B cell (primary cell): ENCODE results near the gene IL25. TPM values are rescaled to one million over a fixed set of nuclear protein-coding genes. Genes with fewer than 3 reads are reported as not detected.

ENCODE experiments used
- ATAC-seq: fragments of 200-7000 bp; cut with Tn5 transposase; one replicate; pipeline ENCODE4 v1.10.0; 2021; ENCODE audit warnings: low read depth, mild to moderate bottlenecking, moderate number of reproducible peaks, moderate library complexity
- CTCF ChIA-PET: fragments of 350-600 bp; sonication (Branson Sonifier 250); formaldehyde crosslinking; loops from one replicate; lab custom pipeline; 2021; ENCODE audit warnings: antibody characterized with exemption, inconsistent platforms; lab: Charles Lee
- POLR2A ChIA-PET: fragments of 350-600 bp; sonication (Branson Sonifier 250); formaldehyde crosslinking; loops from one replicate; lab custom pipeline; 2021; ENCODE audit warnings: antibody characterized with exemption; lab: Charles Lee
- DNase-seq: peaks from one replicate; pipeline ENCODE4 v3.0.0; 2013
- H2AFZ ChIP-seq: 2 replicates; pipeline ENCODE4 v1.6.1; 2012; ENCODE audit warnings: mild to moderate bottlenecking, low read depth, low read length; ENCODE audit not compliant: insufficient read depth, poor library complexity, severe bottlenecking
- H3K27ac ChIP-seq, 2 donors: 1 replicate in 1 of 2; 2 replicates in 1 of 2; pipeline ENCODE4 v1.5.1; 2012 to 2013; ENCODE audit warnings: low read length in 2 of 2, mild to moderate bottlenecking in 2 of 2, moderate library complexity in 1 of 2
- H3K27me3 ChIP-seq, 4 experiments: fragments of 200-600 bp in 1 of 4; sonication (generic) in 1 of 4; replicated peaks in 1 of 4; 1 replicate in 2 of 4; 2 replicates in 2 of 4; pipeline versions ENCODE4 v1.6.1 to v1.7.0; 2013 to 2016; ENCODE audit warnings: low read length in 3 of 4, mild to moderate bottlenecking in 2 of 4, mixed read lengths in 1 of 4, moderate library complexity in 1 of 4; ENCODE audit not compliant: insufficient read depth in 4 of 4, control insufficient read depth in 3 of 4; ENCODE audit errors: control extremely low read depth in 1 of 4
- H3K36me3 ChIP-seq, 2 experiments: replicated peaks in 1 of 2; 1 replicate in 1 of 2; 2 replicates in 1 of 2; pipeline versions ENCODE4 v1.6.1 to v1.7.1; 2013; ENCODE audit warnings: low read length in 1 of 2; ENCODE audit not compliant: insufficient read depth in 2 of 2, control insufficient read depth in 1 of 2; ENCODE audit errors: control extremely low read depth in 1 of 2, extremely low read depth in 1 of 2
- H3K4me1 ChIP-seq, 2 donors: fragments of 200-600 bp in 1 of 2; sonication (generic) in 1 of 2; 1 replicate in 1 of 2; 2 replicates in 1 of 2; pipeline versions ENCODE4 v1.5.1 to v1.6.1; 2013 to 2017; ENCODE audit warnings: low read length in 2 of 2; ENCODE audit not compliant: control insufficient read depth in 2 of 2, insufficient read depth in 2 of 2
- H3K4me2 ChIP-seq: replicated peaks from 2 replicates; pipeline ENCODE3; 2012; ENCODE audit warnings: mild to moderate bottlenecking, low read depth, low read length; ENCODE audit not compliant: poor library complexity, severe bottlenecking
- H3K4me3 ChIP-seq, 5 experiments: fragments of 200-600 bp in 1 of 5; sonication (generic) in 1 of 5; 1 replicate in 3 of 5; 2 replicates in 2 of 5; pipeline versions ENCODE4 v1.5.1 to v1.7.0; 2011 to 2016; ENCODE audit warnings: low read length in 4 of 5, mild to moderate bottlenecking in 4 of 5, low read depth in 2 of 5, control low read depth in 1 of 5, moderate library complexity in 1 of 5; ENCODE audit not compliant: insufficient read depth in 1 of 5; ENCODE audit errors: control extremely low read depth in 1 of 5, extremely low read depth in 1 of 5
- H3K79me2 ChIP-seq: fragments of 200-600 bp; sonication (generic); one replicate; pipeline ENCODE4 v1.6.0; 2016; ENCODE audit warnings: low read length; ENCODE audit not compliant: control insufficient read depth, insufficient read depth
- H3K9ac ChIP-seq: fragments of 200-600 bp; sonication (generic); 2 replicates; pipeline ENCODE4 v1.6.1; 2017; ENCODE audit warnings: mild to moderate bottlenecking, low read length, moderate library complexity
- H3K9me3 ChIP-seq, 3 donors: one replicate each; pipeline versions ENCODE4 v1.6.1 to v1.7.1; 2013; ENCODE audit warnings: low read length in 2 of 3; ENCODE audit not compliant: control insufficient read depth in 2 of 3, insufficient read depth in 1 of 3; ENCODE audit errors: control extremely low read depth in 1 of 3
- H4K20me1 ChIP-seq: 2 replicates; pipeline ENCODE4 v1.6.0; 2012; ENCODE audit warnings: mild to moderate bottlenecking, low read length; ENCODE audit not compliant: insufficient read depth, control insufficient read depth, poor library complexity, severe bottlenecking
- H3K27ac Mint-ChIP-seq: one replicate; pipeline ENCODE4 v1.8.0; 2021; ENCODE audit warnings: mixed read lengths
- H3K27me3 Mint-ChIP-seq: one replicate; pipeline ENCODE4 v1.8.0; 2021; ENCODE audit warnings: mixed read lengths
- H3K4me1 Mint-ChIP-seq: one replicate; pipeline ENCODE4 v1.8.0; 2021; ENCODE audit warnings: mixed read lengths
- H3K4me3 Mint-ChIP-seq: one replicate; pipeline ENCODE4 v1.8.0; 2021; ENCODE audit warnings: mixed read lengths
- H3K9me3 Mint-ChIP-seq: one replicate; pipeline ENCODE4 v1.8.0; 2022; ENCODE audit warnings: mixed read lengths; ENCODE audit not compliant: insufficient read depth
- EZH2 ChIP-seq: IDR thresholded peaks from 2 replicates; pipeline ENCODE4 v1.6.1; 2012; ENCODE audit warnings: borderline replicate concordance, low read depth, mild to moderate bottlenecking, moderate library complexity, low read length; ENCODE audit not compliant: insufficient read depth, poor library complexity, severe bottlenecking
- WGBS: methylation state at CpG from one replicate; pipeline ENCODE4 v1.1.5; 2013; ENCODE audit warnings: missing lambda C conversion rate; ENCODE audit not compliant: insufficient coverage; 5-methylcytosine and 5-hydroxymethylcytosine counted together
- intact Hi-C: fragments of 100-400 bp; cut with micrococcal nuclease; formaldehyde crosslinking; loops from one replicate; pipeline ENCODE4 v1.10.0; 2022
- polyA plus RNA-seq: library from polyadenylated mRNA; depleted of rRNA; stranded (reverse); fragments of >200 nt; gene quantifications from 2 replicates; pipeline ENCODE4 v1.2.3, GENCODE V29; 2012
- total RNA-seq, 2 donors: library from RNA; stranded (reverse); fragments of 120-200 nt in 1 of 2; gene quantifications; 1 replicate in 1 of 2; 2 replicates in 1 of 2; pipeline versions ENCODE4 v1.2.3 to v1.2.4, GENCODE V29; 2013 to 2022
- TF ChIP-seq, protein P1 (sequence below): fragments of 200-600 bp; IDR thresholded peaks from one replicate; pipeline ENCODE4 v1.8.0; 2022; ENCODE audit warnings: antibody characterized with exemption, mild to moderate bottlenecking

IL25 gene
- total and polyA plus RNA-seq, 2 donors (not counting 1 experiment from before 2014, with no cell fraction given) = not detected

DNA sequence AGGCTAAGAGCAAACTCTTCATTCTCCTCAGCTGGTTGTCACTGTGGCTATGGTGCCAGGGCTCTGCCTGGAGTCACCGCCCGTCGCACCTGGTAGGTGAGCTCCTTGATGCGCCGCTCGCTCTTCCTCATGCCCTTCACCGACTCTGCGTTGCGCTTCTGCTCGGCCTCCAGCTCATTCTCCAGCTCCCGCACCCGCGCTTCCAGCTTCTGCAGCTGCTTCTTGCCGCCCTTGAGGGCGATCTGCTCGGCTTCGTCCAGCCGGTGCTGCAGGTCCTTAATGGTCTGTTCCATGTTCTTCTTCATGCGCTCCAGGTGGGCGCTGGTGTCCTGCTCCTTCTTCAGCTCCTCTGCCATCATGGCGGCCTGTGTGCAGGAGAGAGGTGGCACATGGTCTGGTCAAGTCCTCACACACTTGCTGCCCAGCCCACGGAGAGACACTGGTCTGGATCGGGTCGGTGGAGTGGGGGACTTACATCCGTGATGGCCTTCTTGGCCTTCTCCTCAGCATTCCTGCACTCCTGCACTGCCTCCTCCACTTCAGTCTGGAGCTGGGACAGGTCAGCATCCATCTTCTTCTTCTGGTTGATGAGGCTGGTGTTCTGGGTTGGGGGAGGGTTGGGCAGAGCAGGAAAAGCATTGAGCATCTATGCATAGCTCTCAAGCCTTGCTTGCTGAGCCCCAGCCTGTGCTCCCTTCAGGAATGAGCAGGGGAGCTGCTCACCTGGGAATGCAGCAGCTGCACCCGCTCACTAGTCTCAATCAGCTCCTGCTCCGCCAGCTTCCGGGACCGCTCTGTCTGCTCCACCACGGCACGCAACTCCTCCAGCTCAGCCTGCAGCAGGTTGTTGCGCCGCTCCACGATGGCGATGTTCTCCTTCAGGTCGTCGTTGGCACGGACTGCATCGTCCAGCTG is 42.6 kb downstream of the IL25 start:
- no peak overlapping the region for H3K27ac ChIP-seq
- H3K79me2 ChIP-seq = no peaks in the 10 kb centered on the region
- no peak for ATAC-seq
- WGBS = 95% methylated on average over 38 of the region's 39 CpGs
- H3K9me3 ChIP-seq = no peaks in the 10 kb centered on the region
- H2AFZ ChIP-seq = no peak overlapping the region
- Mint-ChIP-seq H3K4me1 (no peaks in the 10 kb centered on the region), H3K27ac (no peak overlapping the region), H3K27me3 (peaks cover 58% of the 10 kb centered on the region), H3K4me3 (no peak overlapping the region), H3K9me3 (no peaks in the 10 kb centered on the region)
- TF ChIP-seq EZH2 = no peak
- TF ChIP-seq, protein P1, sequence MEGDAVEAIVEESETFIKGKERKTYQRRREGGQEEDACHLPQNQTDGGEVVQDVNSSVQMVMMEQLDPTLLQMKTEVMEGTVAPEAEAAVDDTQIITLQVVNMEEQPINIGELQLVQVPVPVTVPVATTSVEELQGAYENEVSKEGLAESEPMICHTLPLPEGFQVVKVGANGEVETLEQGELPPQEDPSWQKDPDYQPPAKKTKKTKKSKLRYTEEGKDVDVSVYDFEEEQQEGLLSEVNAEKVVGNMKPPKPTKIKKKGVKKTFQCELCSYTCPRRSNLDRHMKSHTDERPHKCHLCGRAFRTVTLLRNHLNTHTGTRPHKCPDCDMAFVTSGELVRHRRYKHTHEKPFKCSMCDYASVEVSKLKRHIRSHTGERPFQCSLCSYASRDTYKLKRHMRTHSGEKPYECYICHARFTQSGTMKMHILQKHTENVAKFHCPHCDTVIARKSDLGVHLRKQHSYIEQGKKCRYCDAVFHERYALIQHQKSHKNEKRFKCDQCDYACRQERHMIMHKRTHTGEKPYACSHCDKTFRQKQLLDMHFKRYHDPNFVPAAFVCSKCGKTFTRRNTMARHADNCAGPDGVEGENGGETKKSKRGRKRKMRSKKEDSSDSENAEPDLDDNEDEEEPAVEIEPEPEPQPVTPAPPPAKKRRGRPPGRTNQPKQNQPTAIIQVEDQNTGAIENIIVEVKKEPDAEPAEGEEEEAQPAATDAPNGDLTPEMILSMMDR = no peak
- H3K4me2 ChIP-seq = no peak overlapping the region
- CTCF ChIA-PET = no interaction called here
- no peak overlapping the region for H3K4me3 ChIP-seq
- POLR2A ChIA-PET = no interaction called here
- H3K9ac ChIP-seq = no peak overlapping the region
- no peaks in the 10 kb centered on the region for H3K4me1 ChIP-seq
- no peaks in the 10 kb centered on the region for H3K36me3 ChIP-seq
- DNase-seq = no peak
- H3K27me3 ChIP-seq = peaks cover 0 to 7% (median 2%) of the 10 kb centered on the region in 4 experiments
- intact Hi-C loops = no loop called here
- H4K20me1 ChIP-seq = no peaks in the 10 kb centered on the region
